GM18511 (cell line): ENCODE measurements around the gene EIF2S3B.
"Not testable (repeated sequence)": the region's sequence is repeated elsewhere in the genome, so short reads cannot be mapped to it uniquely, and the experiment has no call there.

Experiments
- ATAC-seq: cut with Tn5 transposase; IDR thresholded peaks from one replicate; pipeline ENCODE4 v1.9.1; 2021; ENCODE audit warnings: mild to moderate bottlenecking, moderate library complexity; ENCODE audit not compliant: unreplicated experiment

Gene EIF2S3B

GRCh38 chr12:10505620-10506019, at the start of gene EIF2S3B:
TSS of gene EIF2S3B (plus strand) at chr12:10505890. CDS start at chr12:10505903, 13 bp downstream.
- ATAC-seq = no peak

GRCh38 chr12:10456856-10457255, 48.8 kb upstream of the EIF2S3B start:
- ATAC-seq = no peak

- ATAC-seq = no peak
Observed at GRCh38 chr12:10457760-10458159, 47.9 kb upstream of the EIF2S3B start.

GRCh38 chr12:10466311-10466710, 39.4 kb upstream of the EIF2S3B start:
- no peak for ATAC-seq

- ATAC-seq = no peak
Observed at GRCh38 chr12:10469701-10470100, 36.0 kb upstream of the EIF2S3B start.

GRCh38 chr12:10472808-10473207, 32.9 kb upstream of the EIF2S3B start:
- ATAC-seq = not testable (repeated sequence)

GRCh38 chr12:10481901-10482300, 23.8 kb upstream of the EIF2S3B start:
- ATAC-seq = not testable (repeated sequence)

- not testable (repeated sequence) for ATAC-seq
Observed at GRCh38 chr12:10487328-10487727, 18.4 kb upstream of the EIF2S3B start.

- ATAC-seq = no peak
Observed at GRCh38 chr12:10491766-10492165, 13.9 kb upstream of the EIF2S3B start.

- no peak for ATAC-seq
Observed at GRCh38 chr12:10497602-10498001, 8.1 kb upstream of the EIF2S3B start.

- ATAC-seq = no peak
Observed at GRCh38 chr12:10498042-10498441, 7.6 kb upstream of the EIF2S3B start.

- no peak for ATAC-seq
Observed at GRCh38 chr12:10501030-10501429, 4.7 kb upstream of the EIF2S3B start.

- ATAC-seq = no peak
Observed at GRCh38 chr12:10503460-10503859, 2.2 kb upstream of the EIF2S3B start.

- ATAC-seq = no peak
Observed at GRCh38 chr12:10511756-10512355, 6.2 kb downstream of the EIF2S3B start.

- no peak for ATAC-seq
Observed at GRCh38 chr12:10512798-10513197, 7.1 kb downstream of the EIF2S3B start.

GRCh38 chr12:10521555-10521954, 15.9 kb downstream of the EIF2S3B start:
- no peak for ATAC-seq

GRCh38 chr12:10528174-10528953, 22.7 kb downstream of the EIF2S3B start:
- ATAC-seq = no peak

- ATAC-seq = no peak
Observed at GRCh38 chr12:10529603-10530002, 23.9 kb downstream of the EIF2S3B start.

- ATAC-seq = no peak
Observed at GRCh38 chr12:10537721-10538120, 32.0 kb downstream of the EIF2S3B start.

GRCh38 chr12:10540776-10541205, 35.1 kb downstream of the EIF2S3B start:
- peak; percentile 96 for ATAC-seq

GRCh38 chr12:10543499-10543898, 37.8 kb downstream of the EIF2S3B start:
- ATAC-seq = no peak

- ATAC-seq = no peak
Observed at GRCh38 chr12:10551375-10551774, 45.7 kb downstream of the EIF2S3B start.
